Inferior parietal cortex (tissue), 1 donor: ENCODE data around the gene ARHGEF11.

Source experiments
- DNase-seq: peaks from one replicate; pipeline ENCODE4 v3.0.0-alpha.2; 2016; ENCODE audit errors: extremely low spot score

ARHGEF11 gene

DNA sequence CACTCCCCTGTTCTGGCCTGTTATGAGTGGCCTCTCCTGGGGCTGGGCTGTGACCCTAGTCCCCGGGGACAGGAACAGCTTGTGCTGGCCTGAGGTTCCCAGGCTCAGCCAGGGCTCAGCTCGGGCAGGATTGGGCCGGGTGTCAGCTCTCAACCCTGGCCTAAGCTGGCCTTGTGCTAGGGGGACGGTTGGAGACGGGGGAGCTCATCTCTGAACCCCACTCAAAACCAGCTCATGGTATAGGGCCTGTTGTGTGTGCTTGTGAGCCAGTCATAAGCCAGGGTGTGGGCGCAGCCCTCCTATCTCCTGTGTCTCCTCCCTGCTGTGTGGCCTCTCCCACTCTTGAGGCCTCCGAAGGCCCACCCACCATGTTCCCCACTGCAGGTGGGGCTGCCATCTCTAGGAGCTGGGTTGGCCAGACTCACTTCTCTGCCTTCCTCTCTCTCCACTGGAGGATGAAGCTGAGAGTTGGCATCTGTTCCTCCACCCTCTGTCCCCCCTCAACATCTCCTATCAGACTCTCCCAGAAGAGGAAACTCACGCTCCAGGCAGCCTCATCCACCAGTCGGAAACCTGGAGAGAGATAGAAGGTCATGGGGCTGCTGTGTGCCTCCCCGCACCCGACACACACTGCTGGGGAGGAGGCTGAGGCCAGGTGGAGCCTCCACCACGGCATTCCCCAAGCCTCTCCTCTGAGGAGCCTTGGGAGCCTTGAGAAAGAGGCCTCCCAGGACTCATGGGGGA is 150.7 kb downstream of the ARHGEF11 start:
- DNase-seq = no peak

DNA sequence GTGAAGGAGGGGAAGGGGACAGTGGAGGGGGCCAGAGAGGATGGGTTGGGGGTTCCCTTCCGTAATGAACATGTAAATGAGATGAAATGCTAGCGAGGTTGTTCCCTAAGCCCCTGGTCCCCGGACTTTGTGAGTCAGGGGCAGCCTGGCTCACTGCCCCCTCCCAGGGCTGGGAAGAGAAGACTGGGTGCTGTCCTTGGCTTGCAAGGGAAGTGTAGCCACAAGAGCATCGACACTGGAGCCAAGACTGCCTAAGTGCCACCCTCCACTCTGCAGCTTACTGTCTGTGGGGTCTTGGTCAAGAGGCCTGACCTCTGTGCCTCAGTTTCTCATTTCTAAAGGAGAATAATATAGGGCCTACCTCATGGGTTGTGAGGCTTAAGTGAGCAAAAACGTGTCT is 151.5 kb downstream of the ARHGEF11 start:
- no peak for DNase-seq

DNA sequence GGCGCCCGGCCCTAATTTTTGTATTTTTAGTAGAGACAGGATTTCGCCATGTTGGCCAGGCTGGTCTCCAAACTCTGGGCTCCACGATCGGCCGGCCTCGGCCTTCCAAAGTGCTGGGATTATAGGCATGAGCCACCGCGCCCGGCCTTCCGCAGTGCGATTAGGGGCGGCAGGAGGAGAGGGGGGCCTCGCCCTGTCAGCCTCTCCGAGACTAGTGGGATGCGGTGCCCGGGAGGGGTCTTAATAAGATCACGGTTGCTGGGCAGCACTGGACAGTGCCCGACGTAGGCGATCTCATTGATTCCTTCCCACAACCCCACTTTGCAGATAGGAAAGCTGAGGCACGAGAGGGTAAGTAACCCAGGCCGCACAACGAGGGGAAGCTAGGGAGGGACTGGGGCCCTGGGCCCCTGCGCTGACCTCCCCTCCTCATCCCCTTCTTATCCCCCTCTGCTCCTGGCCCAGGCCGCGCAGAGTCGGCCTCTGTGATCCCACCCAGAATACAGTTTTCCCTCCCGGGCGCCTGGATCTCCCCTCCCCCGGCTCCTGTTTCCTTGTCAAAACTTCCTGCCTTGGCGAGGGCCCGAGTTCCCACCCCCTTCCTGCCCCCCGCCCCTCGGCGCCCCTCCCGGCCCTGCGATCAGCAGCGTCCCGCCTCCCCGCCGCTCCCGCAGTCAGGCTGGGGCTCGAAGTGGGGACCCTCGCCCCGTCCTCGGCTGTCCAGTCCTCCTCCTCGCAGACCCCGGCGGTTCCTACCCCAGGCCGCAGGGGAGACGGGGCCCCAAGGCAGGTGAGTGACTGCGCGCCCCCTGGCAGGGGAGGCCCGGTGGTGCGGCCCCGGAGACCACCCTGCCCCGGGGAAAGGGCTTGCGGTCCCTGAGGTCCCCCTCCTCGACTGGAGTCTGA is 152.2 kb downstream of the ARHGEF11 start, which contains the start of gene PEAR1:
TSS of gene PEAR1 (plus strand) at position 671 of the 906 bp plus-strand sequence. CDS start 10,209 bp downstream, outside the sequence.
- DNase-seq = no peak

DNA sequence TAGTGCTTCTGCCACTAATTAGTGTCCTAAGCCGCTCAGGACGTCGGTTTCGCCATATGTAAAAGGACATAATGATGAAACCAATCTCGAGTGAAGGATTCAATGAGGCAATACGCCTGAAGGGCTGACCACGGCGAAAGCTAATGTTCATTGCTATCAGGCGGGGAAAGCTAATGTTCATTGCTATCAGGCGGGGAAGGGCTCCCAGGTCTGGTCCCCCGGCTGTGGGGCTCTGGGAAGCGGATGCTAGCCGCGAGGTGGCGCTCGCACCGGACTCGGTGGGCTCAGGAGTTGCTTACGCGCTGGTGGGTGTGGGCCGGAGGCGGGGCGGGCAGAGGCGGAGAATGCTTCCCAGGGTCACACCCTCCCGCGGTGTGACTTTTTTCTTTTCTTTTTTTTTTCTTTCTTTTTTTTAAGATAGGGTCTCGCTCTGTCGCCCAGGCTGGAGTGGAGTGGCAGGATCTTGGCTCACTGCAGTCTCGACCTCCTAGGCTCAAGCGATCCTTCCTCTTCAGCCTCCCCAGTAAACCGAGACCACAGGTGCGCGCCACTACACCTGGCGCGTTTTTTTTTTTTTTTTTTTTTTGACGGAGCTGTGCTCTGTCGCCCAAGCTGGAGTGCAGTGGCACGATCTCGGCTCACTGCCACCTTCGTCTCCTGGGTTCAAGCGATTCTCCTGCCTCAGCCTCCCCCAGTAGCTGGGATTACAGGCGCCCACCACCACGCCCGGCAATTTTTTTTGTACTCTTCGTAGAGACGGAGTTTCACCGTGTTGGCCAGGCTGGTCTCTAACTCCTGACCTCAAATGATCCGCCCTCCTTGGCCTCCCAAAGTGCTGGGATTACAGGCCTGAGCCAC is 153.1 kb downstream of the ARHGEF11 start:
- peak; percentile 78 for DNase-seq

DNA sequence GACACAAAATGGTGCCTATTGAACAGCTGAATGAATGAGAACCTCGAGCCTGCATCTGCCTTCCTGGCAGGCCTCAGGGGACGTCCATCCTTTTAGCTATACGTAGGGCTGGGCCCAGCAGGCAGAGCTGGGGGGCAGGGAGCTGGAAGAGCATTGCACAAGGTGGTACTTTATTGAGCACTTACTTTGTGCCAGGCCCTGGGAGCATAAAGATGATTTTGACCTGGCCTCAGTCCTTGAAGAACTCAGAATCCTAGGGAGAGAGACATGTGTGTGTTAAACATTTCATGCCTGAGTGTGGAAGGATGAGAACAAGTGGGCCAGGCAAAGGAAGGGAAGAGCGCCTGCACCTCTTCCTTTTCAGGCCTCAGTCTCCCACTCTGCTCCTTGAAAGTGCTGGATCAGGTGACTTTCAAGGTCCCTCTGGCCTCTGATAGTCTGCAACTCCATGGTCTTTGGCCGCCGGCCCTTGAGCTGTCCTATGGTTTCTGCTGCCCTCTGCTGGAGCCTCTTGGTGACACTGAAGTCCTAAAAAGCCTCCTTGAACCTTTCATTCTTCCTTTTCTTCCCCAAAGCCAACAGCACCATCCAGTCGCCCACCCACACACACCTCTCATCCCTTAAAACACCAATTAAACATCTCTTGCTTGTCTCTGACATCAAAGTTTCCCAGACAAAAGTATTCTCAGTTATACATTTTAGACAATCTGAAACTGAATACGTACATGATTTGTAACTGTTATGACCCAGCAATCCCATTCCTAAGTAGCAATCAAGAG is 155.6 kb downstream of the ARHGEF11 start:
- peak; percentile 90 for DNase-seq

DNA sequence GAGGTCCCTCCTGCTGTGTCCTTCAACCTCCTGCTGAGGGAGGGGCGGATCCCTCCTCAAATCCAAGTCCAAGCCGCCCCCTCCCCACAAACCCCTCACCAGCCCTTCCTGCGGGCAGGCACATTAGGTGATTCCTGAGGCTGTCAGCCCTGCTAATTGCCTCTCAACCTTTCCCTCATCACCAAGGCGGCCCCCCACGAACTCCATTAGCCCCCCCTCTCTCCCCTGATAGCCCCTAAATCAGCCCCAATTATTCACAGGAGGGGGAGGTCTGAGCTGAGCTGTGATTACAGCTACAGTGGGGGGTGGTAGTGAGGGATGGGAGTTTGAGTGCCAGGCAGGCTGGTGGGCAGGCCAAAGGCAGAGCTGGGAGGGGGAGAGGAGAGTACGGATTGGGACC is 157.8 kb downstream of the ARHGEF11 start:
- DNase-seq = no peak

DNA sequence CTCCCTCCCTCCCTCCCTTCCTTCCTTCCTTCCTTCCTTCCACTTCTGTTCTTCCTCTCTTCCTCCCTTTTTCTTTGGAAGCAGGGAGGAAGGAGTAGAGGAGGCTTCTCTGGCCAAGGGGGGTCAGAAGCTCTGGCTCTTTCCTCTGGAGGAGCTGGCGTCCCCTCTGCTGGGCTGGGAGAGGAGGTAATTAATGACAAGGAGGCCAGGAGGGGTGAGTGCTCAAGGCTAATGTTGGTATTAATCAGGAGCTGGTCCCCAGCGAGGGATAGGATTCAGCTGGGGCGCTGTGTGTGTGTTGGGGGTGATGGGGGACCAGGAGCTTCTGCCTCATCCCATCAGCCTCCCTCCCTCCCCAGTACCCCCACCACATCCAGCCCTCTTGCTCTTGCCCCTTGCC is 158.2 kb downstream of the ARHGEF11 start:
- DNase-seq = no peak

DNA sequence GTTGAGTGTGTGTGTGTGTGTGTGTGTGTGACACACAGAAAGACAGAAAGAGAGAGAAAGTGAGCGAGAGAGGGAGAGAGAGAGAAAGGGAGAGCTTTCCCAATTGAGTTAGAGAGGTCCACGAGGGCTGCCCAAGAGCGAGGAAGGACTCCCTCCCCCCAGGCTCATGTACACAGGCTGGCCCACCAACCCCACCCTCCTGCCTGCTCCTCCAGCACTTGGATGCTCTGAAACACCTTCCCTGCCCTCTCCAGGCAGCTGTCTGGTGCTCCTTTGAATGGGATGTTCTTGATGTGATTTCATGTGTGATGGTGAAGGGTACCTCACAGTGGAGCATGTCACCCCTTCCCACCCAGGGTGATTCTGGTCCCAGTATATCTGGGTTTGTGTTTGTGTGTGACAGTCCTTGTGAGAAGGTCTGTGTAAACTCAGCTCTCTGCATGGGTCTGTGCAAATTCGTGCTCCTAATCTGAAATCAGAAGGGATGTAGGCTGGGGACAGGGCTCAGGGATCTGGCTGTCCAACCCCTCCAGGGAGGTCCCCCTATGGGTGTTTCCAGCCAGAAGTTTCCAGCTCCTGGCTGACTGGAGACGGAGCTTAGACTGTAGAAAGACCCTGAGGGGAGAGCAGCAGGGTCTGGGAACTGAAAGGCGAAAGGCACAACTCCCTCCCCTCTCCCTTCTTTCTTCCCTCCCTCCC is 158.8 kb downstream of the ARHGEF11 start:
- no peak for DNase-seq

DNA sequence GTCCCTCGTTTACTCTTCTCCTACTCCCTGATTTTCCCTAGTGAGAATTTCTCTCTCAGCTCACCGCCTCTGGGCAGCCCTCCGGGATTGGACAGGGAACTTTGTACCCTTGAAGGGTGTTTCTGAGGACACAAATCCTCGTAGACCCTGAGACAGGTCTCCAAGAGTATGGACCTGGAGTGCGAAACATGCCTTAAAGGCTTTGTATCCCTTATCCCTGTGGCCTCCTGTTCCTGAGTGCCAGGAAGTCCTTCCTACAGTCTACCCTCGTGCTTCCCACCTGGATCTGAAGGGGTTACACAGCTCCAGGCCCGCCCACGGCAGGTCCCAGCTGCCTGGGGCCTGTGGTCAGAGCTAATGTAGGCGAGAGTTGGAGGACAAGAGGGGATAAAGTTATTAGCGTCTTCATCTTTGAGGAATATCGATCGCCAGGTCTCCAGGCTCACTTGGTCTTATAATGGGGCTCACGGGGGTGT is 159.6 kb downstream of the ARHGEF11 start:
- DNase-seq = no peak

DNA sequence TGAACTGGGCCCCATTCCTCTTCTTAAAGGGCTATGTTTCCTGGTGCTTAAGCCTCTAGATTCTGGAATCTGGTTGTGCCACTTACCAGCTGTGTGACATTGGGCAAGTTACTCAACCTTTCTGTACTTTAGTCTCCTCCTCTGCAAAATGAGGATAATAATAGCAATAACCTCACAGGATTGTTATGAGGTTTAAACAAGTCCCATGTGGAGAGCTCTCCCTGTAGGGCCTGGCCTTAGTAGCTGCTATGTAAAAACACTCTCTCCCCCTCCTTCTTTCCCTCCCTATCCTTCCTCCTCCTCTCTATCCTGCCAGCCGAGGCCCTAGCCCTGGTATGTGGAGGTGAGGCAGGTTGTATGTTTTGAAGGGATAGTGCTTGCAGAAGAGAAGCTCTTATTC is 160.2 kb downstream of the ARHGEF11 start:
- no peak for DNase-seq
